BLaER1 treated with 17β-estradiol and CSF1 and Interleukin-3, amounts not matched to agents 10 nM and 100 nM (cell line): ENCODE measurements around the gene LASP1NB.
"Not testable (repeated sequence)": the region's sequence is repeated elsewhere in the genome, so short reads cannot be mapped to it uniquely, and the experiment has no call there.

Experiments used
- H3K27ac ChIP-seq, 11 experiments: shearing (Covaris generic); formaldehyde crosslinking; 2 replicates each; pipeline ENCODE4 v1.8.1; 2022
- H3K27me3 ChIP-seq, 11 experiments: shearing (Covaris generic); formaldehyde crosslinking; 2 replicates each; pipeline ENCODE4 v1.8.1; 2022
- H3K36me3 ChIP-seq, 11 experiments: shearing (Covaris generic); formaldehyde crosslinking; 2 replicates each; pipeline ENCODE4 v1.8.1; 2022
- H3K4me1 ChIP-seq, 10 experiments: shearing (Covaris generic); formaldehyde crosslinking; 2 replicates each; pipeline ENCODE4 v1.8.1; 2022
- H3K4me2 ChIP-seq, 11 experiments: shearing (Covaris generic); formaldehyde crosslinking; 2 replicates each; pipeline ENCODE4 v1.8.1; 2022
- H3K4me3 ChIP-seq, 10 experiments: shearing (Covaris generic); formaldehyde crosslinking; 2 replicates each; pipeline ENCODE4 v1.8.1; 2022
- H3K9ac ChIP-seq, 11 experiments: shearing (Covaris generic); formaldehyde crosslinking; 2 replicates each; pipeline ENCODE4 v1.8.1; 2022
- H3K9me3 ChIP-seq, 11 experiments: shearing (Covaris generic); formaldehyde crosslinking; replicated peaks in 1 of 11; 2 replicates each; pipeline ENCODE4 v1.8.1; 2022
- H4K20me1 ChIP-seq, 11 experiments: shearing (Covaris generic); formaldehyde crosslinking; 2 replicates each; pipeline ENCODE4 v1.8.1; 2022
- Cebpa-rat ChIP-seq, 11 experiments: shearing (Covaris generic); IDR thresholded peaks; 2 replicates each; pipeline ENCODE4 v1.8.1; 2022

Gene LASP1NB

GRCh38 chr17:38920374-38921291, 4.8 kb upstream of the LASP1NB start:
- Histone ChIP-seq H3K27ac (peak overlapping the region in 9 of 11 experiments; percentile 4 to 72 (median 60); a peak in 16 of 22 replicates), H3K4me2 (peak overlapping the region; percentile 49 to 79 (median 69)), H3K9me3 (no peaks in the 10 kb centered on the region), H3K4me1 (peaks cover 56 to 83% (median 65%) of the 10 kb centered on the region in 10 experiments), H3K4me3 (no peak overlapping the region), H3K36me3 (peaks cover 39 to 58% (median 49%) of the 10 kb centered on the region in 11 experiments), H3K9ac (peak overlapping the region; percentile 17 to 58 (median 47); a peak in 16 of 22 replicates), H3K27me3 (no peaks in the 10 kb centered on the region), H4K20me1 (peaks cover 0 to 77% (median 5%) of the 10 kb centered on the region in 11 experiments; a peak in 9 of 22 replicates)
- no peak for TF ChIP-seq Cebpa-rat (IDR thresholded peaks at IDR 0.05)

- Histone ChIP-seq H3K27me3 (no peaks in the 10 kb centered on the region), H3K36me3 (peaks cover 28 to 46% (median 36%) of the 10 kb centered on the region in 11 experiments), H3K27ac (peak overlapping the region in 10 of 11 experiments; percentile 25 to 72 (median 62); a peak in 19 of 22 replicates), H3K4me1 (peaks cover 68 to 87% (median 78%) of the 10 kb centered on the region in 10 experiments), H3K9me3 (no peaks in the 10 kb centered on the region), H4K20me1 (peaks cover 0 to 69% (median 4%) of the 10 kb centered on the region in 11 experiments; a peak in 8 of 22 replicates), H3K9ac (peak overlapping the region; percentile 17 to 58 (median 39); a peak in 15 of 22 replicates), H3K4me3 (no peak overlapping the region), H3K4me2 (peak overlapping the region; percentile 49 to 79 (median 69))
- TF ChIP-seq Cebpa-rat (IDR thresholded peaks at IDR 0.05), result no peak
These were observed 3.5 kb upstream of the LASP1NB start for GRCh38 chr17:38921756-38922411.

GRCh38 chr17:38922538-38923297, 2.7 kb upstream of the LASP1NB start:
- H4K20me1 ChIP-seq, result peaks cover 0 to 60% (median 4%) of the 10 kb centered on the region in 11 experiments; a peak in 8 of 22 replicates
- H3K4me3 ChIP-seq, result no peak overlapping the region
- H3K9ac ChIP-seq, result peak overlapping the region in 8 of 11 experiments; percentile 11 to 58 (median 37); a peak in 5 of 22 replicates
- peak overlapping the region in 10 of 11 experiments; percentile 25 to 72 (median 62); a peak in 18 of 22 replicates for H3K27ac ChIP-seq
- H3K27me3 ChIP-seq, result no peaks in the 10 kb centered on the region
- peaks cover 73 to 95% (median 84%) of the 10 kb centered on the region in 10 experiments for H3K4me1 ChIP-seq
- no peak for TF ChIP-seq Cebpa-rat (IDR thresholded peaks at IDR 0.05)
- no peaks in the 10 kb centered on the region for H3K9me3 ChIP-seq
- H3K4me2 ChIP-seq, result peak overlapping the region; percentile 49 to 79 (median 69); a peak in 18 of 22 replicates
- peaks cover 20 to 37% (median 28%) of the 10 kb centered on the region in 11 experiments for H3K36me3 ChIP-seq

GRCh38 chr17:38926293-38927070, 1.1 kb downstream of the LASP1NB start:
- H3K9me3 ChIP-seq, result no peaks in the 10 kb centered on the region
- H3K4me1 ChIP-seq, result peaks cover 45 to 62% (median 55%) of the 10 kb centered on the region in 10 experiments
- H3K27me3 ChIP-seq, result no peaks in the 10 kb centered on the region
- H3K36me3 ChIP-seq, result no peaks in the 10 kb centered on the region
- peak overlapping the region; percentile 1 to 79 (median 69); a peak in 20 of 22 replicates for H3K9ac ChIP-seq
- peak overlapping the region in 10 of 11 experiments; percentile 25 to 92 (median 86); a peak in 18 of 22 replicates for H3K27ac ChIP-seq
- peak in 7 of 11 experiments; percentile 16 to 92 (median 78); a peak in 9 of 22 replicates for TF ChIP-seq Cebpa-rat (IDR thresholded peaks at IDR 0.05)
- peaks cover 0 to 23% (median 0%) of the 10 kb centered on the region in 11 experiments; a peak in 5 of 22 replicates for H4K20me1 ChIP-seq
- peak overlapping the region; percentile 61 to 96 (median 82) for H3K4me2 ChIP-seq
- H3K4me3 ChIP-seq, result peak overlapping the region in 5 of 10 experiments; percentile 26 to 52 (median 37); a peak in 6 of 20 replicates

- peaks cover 16 to 26% (median 22%) of the 10 kb centered on the region in 10 experiments for H3K4me1 ChIP-seq
- not testable (repeated sequence) for H4K20me1 ChIP-seq, H3K36me3 ChIP-seq, H3K4me2 ChIP-seq, H3K27ac ChIP-seq, H3K9ac ChIP-seq, H3K27me3 ChIP-seq, H3K9me3 ChIP-seq, H3K4me3 ChIP-seq
These were observed 5.4 kb downstream of the LASP1NB start for GRCh38 chr17:38930782-38931181.

GRCh38 chr17:38933962-38934361, 8.5 kb downstream of the LASP1NB start:
- H3K27ac ChIP-seq, H4K20me1 ChIP-seq, H3K9ac ChIP-seq, H3K4me1 ChIP-seq, H3K27me3 ChIP-seq, H3K4me3 ChIP-seq, H3K4me2 ChIP-seq, H3K9me3 ChIP-seq, H3K36me3 ChIP-seq: not testable (repeated sequence)

- H4K20me1 ChIP-seq, result no peaks in the 10 kb centered on the region
- no peak overlapping the region for H3K27ac ChIP-seq
- H3K4me3 ChIP-seq, result no peak overlapping the region
- no peak overlapping the region for H3K9ac ChIP-seq
- H3K9me3 ChIP-seq, result no peaks in the 10 kb centered on the region
- H3K4me2 ChIP-seq, result no peak overlapping the region
- H3K36me3 ChIP-seq, result no peaks in the 10 kb centered on the region
- no peak for TF ChIP-seq Cebpa-rat (IDR thresholded peaks at IDR 0.05)
- no peaks in the 10 kb centered on the region for H3K27me3 ChIP-seq
- H3K4me1 ChIP-seq, result peaks cover 11 to 22% (median 17%) of the 10 kb centered on the region in 10 experiments; a peak in 19 of 20 replicates
These were observed 14.6 kb downstream of the LASP1NB start for GRCh38 chr17:38939987-38940386.

GRCh38 chr17:38940404-38940803, 15.0 kb downstream of the LASP1NB start:
- Histone ChIP-seq H3K9ac (no peak overlapping the region), H3K36me3 (no peaks in the 10 kb centered on the region), H3K4me3 (no peak overlapping the region), H3K27me3 (no peaks in the 10 kb centered on the region), H4K20me1 (no peaks in the 10 kb centered on the region), H3K9me3 (no peaks in the 10 kb centered on the region), H3K27ac (no peak overlapping the region), H3K4me2 (no peak overlapping the region), H3K4me1 (peaks cover 11 to 22% (median 17%) of the 10 kb centered on the region in 10 experiments; a peak in 19 of 20 replicates)
- TF ChIP-seq Cebpa-rat (IDR thresholded peaks at IDR 0.05), result no peak
